HEK293 (cell line): Measurements from ENCODE around the gene AOC3.
"Not testable (repeated sequence)": the region's sequence is repeated elsewhere in the genome, so short reads cannot be mapped to it uniquely, and the experiment has no call there.

Experiments
- CTCF ChIP-seq: fragments of 450-650 bp; formaldehyde crosslinking; IDR thresholded peaks from 2 replicates; pipeline ENCODE4 v1.5.1; 2016; ENCODE audit warnings: missing biosample characterization, missing genetic modification characterization
- TCF7L2 ChIP-seq: IDR thresholded peaks from 2 replicates; pipeline ENCODE4 v1.6.1; 2011; ENCODE audit warnings: low read depth, mild to moderate bottlenecking, inconsistent platforms, low read length, moderate library complexity, borderline replicate concordance
- ZBTB21 ChIP-seq: fragments of 450-650 bp; formaldehyde crosslinking; IDR thresholded peaks from 2 replicates; pipeline ENCODE4 v1.5.1; 2017; ENCODE audit warnings: missing biosample characterization, missing genetic modification characterization
- ZNF10 ChIP-seq: fragments of 450-650 bp; formaldehyde crosslinking; IDR thresholded peaks from 2 replicates; pipeline ENCODE4 v1.5.1; 2017; ENCODE audit warnings: missing biosample characterization, missing genetic modification characterization
- ZNF138 ChIP-seq: fragments of 450-650 bp; formaldehyde crosslinking; IDR thresholded peaks from 2 replicates; pipeline ENCODE4 v1.5.1; 2016; ENCODE audit warnings: missing biosample characterization, missing genetic modification characterization, borderline replicate concordance
- ZNF362 ChIP-seq: fragments of 450-650 bp; formaldehyde crosslinking; IDR thresholded peaks from 2 replicates; pipeline ENCODE4 v1.5.1; 2016; ENCODE audit warnings: missing biosample characterization, missing genetic modification characterization
- ZNF394 ChIP-seq: fragments of 450-650 bp; formaldehyde crosslinking; IDR thresholded peaks from 2 replicates; pipeline ENCODE4 v1.5.1; 2016; ENCODE audit warnings: missing biosample characterization, missing genetic modification characterization, mild to moderate bottlenecking, moderate library complexity, borderline replicate concordance
- ZNF426 ChIP-seq: fragments of 450-650 bp; formaldehyde crosslinking; IDR thresholded peaks from 2 replicates; pipeline ENCODE4 v1.5.1; 2017; ENCODE audit warnings: missing biosample characterization, missing genetic modification characterization, mild to moderate bottlenecking, inconsistent platforms, moderate library complexity
- ZNF561 ChIP-seq: fragments of 450-650 bp; IDR thresholded peaks from 2 replicates; pipeline ENCODE4 v1.5.1; 2018; ENCODE audit warnings: missing biosample characterization, missing genetic modification characterization, borderline replicate concordance
- ZSCAN18 ChIP-seq: fragments of 450-650 bp; formaldehyde crosslinking; IDR thresholded peaks from 2 replicates; pipeline ENCODE4 v1.5.1; 2016; ENCODE audit warnings: missing biosample characterization, missing genetic modification characterization

GRCh38 chr17:42856516-42856915 is 5.5 kb downstream of the AOC3 start:
- not testable (repeated sequence) for TF ChIP-seq ZNF394 (tag by site-specific recombination); CTCF; ZNF561 (tag by site-specific recombination); ZNF426 (tag by site-specific recombination); TCF7L2; ZNF138 (tag by site-specific recombination); ZBTB21 (tag by site-specific recombination); ZNF10; ZNF362 (tag by site-specific recombination); ZSCAN18 (tag by site-specific recombination)
